22Rv1 (cell line): Measurements from ENCODE around the gene HERPUD1.

Experiments
- CTCF ChIP-seq: fragments of 450-650 bp; IDR thresholded peaks from 2 replicates; pipeline ENCODE4 v1.5.1; 2017; ENCODE audit warnings: mild to moderate bottlenecking
- ZFX ChIP-seq: fragments of 450-650 bp; IDR thresholded peaks from 2 replicates; pipeline ENCODE4 v1.6.1; 2017; ENCODE audit warnings: antibody characterized with exemption, borderline replicate concordance

GRCh38 chr16:56921571-56921970 is 10.4 kb upstream of the HERPUD1 start:
- TF ChIP-seq CTCF (no peak), ZFX (no peak)
